GM21526 (cell line): ENCODE measurements around the gene TMPRSS13.
"Not testable (repeated sequence)": the region's sequence is repeated elsewhere in the genome, so short reads cannot be mapped to it uniquely, and the experiment has no call there.

Experiments
- ATAC-seq: cut with Tn5 transposase; IDR thresholded peaks from one replicate; pipeline ENCODE4 v1.9.1; 2021; ENCODE audit warnings: moderate library complexity; ENCODE audit not compliant: unreplicated experiment, low FRiP score

The TMPRSS13 gene

DNA sequence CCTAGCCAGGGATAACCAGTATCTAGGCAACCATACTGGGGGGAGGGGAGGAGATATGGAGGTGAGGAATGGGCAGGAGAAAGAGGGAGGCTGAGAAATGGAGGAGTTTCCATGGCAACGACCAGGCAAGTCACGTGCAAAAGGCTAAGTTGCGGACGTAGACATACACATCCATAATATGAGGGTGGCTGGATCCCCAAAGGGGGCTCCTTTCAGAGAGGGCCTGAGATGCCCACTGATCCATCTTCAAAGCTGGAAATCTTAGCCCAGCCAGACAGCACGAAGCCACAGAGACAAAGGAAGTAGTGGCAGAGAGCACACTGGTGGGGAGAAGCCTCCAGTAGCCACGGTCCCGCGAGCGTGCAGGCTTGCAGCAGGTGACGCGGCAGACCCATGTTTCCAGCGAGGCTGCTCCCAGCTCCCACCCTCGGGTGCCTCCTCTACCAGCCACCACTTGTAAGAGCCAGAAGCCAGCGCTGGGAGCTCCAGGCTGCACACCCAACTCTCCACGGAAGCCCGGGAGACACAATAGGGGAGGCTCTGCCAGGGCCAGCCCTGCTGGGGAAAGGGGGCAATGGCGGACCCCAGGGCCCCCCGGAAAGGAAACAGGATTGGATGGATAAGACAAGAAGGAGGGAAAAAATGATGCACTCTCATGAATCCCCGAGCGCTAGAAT, 53.7 kb downstream of the TMPRSS13 start:
- no peak for ATAC-seq

DNA sequence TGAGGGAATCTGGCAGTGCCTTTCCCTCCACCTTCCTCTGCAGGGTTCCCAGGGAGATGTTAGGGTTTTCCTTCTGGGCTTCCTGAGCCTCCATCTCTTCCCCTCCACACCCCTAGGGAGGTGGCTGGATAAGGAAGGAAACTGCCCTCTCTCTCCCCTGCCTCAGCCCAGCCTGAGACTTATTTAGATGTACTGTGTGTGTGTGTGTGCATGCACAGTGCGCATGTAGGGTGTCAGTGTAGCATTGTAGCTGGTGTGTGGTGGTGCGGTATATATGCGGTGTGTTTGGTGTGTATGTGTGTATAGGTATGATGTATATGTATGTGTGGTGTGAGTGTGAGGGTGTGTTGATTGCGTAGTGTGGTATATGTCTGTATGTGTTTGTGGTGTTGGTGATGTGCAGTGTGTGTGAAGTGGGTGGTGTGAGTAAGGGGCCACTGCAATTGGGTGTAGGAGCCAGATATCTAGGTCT, 54.3 kb downstream of the TMPRSS13 start:
- no peak for ATAC-seq

DNA sequence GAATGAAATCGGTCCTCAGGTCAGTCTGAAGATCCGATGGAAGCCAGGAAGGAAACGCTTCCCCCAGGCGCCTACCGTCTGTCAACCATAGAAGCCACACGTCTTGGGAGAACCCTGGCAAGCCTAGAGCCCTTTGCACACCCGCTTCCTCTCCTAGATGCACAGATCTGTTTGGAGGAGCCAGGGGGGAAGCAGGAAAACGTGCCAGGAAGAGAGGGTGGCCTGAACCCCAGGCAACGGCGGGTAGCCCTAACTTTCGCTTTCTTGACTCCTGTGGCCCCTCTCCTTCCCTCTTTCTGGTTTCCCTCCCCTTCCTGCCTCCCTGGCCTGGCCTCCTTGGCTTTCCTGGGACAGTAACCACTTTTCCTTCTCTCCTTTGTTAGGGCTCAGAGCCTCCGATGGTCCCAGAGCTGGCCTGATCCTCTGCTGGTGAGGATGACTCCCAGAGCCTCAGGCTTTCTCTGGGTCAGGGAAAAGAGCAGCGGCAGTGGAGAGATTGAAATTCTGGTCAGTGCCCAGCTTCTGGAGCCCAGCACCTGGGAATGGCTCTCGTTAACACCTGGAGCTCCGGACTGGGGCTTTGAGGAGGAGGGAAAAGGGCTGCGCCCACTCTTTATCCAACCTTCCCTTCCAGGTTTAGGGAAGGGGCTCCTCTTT, 54.8 kb downstream of the TMPRSS13 start:
- no peak for ATAC-seq

DNA sequence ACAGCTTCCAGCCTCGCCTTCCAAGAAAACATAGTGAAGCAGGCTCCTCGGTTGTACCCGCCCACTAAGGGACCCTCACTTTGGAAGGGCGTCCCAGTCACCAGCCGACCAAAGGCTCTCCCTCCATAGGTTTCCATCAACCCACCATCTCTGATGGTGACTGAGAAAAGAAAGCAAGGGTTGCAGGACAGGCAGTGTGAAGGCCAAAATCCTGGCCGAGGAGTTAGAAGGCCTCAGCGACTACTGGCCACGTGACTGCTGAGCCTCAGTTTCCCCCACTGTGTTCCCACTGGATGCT, 55.4 kb downstream of the TMPRSS13 start:
- ATAC-seq, result no peak

DNA sequence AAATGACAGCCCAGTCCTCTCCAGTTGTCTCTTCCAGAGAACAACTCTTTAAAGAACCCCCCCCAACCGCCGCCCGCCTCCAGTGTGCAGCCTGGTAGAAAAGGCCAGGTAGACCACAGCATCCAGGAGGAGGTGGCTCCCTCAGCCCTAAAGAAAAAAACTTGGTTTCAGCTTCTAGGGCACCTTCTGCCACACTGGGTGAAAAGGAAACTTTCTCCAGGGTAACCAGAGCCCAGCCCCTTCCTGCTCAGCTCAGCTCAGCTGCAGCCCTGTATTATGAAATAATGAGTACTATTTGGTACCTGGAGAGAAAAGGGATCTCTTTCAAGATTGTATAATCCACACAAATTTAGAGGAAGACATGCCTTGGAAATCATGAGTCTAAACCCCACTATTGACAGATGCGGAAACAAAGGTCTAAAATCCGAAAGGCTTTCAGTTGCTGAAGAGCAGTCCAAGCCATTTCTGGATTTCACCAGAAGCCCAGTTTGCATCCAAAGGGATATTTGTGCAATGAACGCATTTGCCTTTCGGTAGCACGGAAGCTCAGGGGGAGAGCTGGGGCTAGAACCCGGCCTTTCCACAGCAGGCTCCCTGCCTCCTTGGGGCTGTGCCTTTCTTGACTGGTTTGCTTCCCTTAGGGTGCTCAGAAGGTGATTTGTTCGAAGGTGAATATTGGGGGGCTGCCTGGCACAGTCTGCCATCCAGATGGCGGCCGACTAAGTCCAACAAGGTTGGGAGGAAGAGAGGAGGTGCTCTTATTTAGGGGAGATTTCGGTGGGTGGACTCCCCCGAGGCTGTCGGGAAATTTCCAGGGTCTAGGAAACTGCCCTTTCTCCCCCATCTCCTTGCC, 56.0 kb downstream of the TMPRSS13 start:
- no peak for ATAC-seq

DNA sequence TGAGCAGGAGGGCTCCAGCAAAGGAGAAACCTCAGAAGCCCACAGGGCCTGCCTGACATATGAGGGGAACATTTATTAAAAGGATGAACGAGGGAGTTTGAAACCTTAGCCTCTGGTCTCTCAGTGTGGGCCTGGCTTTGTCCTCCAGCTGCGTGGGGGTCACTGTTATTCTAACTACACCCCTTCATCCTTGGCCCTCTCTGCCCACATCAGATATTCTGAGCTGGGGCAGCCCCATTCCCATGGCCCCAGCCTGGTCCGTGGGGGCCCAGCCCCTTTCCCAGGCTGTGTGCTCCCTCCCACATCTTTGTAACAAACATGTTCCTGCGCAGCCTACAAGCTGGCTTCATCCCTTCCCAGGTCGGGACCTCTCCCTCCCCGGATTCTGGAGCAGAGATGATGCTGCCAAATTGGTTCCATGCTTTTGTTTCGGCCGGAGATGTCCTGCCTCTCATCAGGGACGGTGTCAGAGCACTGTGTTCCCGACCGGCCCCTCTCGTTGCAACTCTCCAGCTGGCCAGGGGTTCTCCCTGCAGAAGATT, 56.7 kb downstream of the TMPRSS13 start:
- ATAC-seq, result no peak

DNA sequence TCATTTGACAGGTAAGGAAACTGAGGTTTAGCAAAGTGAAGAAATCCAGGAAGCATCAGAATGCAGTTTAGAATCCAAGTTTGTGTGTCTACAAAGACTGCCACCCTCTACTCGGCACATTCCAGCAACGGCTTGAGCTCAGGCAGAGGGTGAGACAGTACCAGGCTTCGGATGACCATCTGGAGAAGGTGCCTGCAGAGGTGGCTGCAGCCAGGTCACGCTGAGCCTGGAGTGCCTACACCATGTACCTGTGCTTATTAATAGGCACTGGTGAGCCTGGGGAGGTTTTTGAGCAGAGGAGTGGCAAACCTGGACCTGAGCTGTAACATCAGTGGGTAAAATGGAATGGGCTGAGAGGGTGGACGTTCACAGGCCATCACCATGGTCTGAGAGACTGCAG, 57.4 kb downstream of the TMPRSS13 start:
- ATAC-seq, result no peak

DNA sequence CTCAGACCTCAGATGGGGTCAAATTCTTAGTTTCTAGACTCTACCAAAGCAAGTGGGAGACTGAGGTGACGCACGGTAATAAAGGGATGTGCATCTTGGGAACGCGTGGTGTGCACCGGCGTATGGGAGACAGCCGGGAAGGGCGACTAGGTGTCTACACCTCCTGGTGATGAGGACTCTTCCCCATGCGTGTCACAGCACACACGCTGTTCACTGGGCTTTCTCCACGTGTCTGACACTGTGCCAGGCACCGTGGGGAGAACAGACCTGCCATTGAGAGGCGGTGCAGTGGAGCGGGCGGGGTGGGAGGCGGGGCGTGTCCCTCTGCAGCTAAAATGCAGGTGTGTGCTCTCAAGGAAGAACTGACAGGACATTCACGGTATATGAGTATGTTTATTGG, 58.0 kb downstream of the TMPRSS13 start:
- no peak for ATAC-seq

DNA sequence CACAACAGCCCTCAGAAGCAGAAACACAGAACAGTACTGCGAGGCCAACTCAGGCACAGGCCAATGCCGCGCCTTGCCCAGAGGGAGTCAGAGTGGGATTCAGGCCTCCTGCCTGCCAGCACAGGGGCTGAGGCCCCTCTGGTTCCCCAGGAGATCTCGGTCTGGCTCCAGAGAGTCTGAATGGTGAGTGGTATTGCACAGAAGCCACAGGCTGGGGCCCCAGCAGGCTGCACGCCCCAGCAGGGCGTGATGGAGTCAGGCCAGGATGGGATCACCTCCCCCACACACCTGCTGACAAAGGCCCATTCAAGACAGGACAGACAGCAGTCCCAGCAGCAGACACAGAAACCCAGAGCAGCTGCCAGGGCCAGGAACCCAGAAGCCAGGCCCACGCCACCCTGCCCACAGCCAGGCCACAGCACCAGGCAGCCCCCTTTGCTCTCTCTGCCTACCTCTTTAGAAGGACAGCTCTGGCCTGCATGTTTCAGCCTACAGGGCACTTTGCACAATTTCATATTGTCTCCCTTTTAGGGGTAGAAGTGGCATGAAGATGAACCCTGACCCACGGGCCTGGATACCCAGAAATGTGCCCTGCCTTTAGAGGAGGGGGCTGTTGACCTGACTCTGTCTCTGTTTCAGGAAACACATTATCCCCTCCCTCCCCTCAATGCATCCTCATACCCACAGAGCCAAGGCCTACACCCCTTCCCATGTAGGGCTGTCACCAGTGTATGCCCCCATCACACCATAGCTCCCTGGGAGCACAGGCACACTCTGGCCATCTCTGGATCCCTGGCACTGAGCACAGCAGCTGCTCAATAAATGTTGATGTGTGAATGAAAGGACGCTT, 58.9 kb downstream of the TMPRSS13 start:
- no peak for ATAC-seq

DNA sequence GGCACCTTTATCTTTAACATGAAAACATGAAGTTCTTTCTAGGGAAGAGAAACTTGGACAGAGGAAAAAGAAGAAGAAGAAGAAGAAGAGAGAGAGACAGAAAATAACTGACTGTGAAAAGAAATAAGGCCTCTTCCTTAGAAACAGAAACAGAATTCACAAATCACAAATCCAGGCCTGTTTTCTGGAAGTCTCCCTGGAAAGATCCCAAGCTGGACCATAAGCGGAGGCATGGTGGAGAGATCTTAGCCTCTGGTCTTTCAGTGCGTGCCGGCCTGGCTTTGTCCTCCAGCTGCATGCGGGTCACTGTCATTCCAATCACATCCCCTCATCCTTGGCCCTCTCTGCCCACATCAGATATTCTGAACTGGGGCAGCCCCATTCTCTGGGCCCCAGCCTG, 59.6 kb downstream of the TMPRSS13 start:
- no peak for ATAC-seq

DNA sequence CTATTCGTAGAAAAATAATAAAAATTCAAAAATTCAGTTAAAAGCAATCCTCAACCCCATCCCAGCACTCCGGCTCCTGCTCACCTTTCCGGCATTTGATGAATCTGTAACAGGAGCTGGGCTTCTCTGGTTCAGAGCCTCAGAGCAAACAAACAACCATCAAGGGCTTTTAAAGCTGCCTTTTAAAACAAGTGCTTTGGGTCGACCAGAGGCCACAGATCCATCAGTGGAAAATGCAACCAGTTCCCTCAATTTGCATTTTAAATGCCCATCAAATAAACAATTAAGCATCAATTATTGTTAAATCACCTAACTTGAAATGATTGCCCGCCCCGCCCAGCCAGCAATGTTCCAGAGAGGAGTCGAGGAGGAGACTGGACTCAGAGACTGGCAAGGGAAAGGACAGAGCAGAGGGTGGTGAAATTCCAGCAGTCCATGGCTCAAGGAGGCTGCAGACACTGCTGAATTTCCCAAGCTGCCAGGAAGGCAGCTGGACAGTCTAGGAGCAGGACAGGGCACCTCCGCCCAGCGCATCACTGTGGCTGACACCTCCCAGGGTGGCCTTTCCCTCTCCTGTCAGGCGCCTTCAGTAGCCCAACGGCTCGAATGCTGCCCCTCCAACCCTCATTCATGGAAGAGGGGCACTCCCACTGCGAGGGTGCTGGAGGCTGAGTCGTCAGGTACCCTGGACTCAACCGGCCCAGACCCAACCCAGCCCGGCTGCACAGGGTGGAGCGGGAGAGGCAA, 60.2 kb downstream of the TMPRSS13 start:
- ATAC-seq, result no peak

DNA sequence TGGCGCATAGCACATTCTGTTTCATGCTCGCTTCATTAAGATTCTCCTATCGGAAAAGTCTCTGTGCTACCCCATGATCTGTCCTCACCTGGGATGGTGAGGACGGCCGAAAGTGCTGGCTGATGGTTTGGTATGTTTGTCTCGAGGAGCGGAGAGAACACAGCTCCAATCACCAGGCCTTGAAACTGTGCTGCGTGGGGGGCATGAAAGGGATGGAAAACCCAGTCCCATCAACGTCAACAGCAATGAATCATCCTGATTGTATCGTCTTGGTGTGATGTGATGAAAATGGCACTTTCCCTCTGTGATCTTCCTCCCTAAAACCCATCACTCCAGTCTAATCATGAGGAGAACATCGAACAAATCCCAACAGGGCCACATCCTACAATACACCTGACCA, 61.1 kb downstream of the TMPRSS13 start:
- no peak for ATAC-seq

DNA sequence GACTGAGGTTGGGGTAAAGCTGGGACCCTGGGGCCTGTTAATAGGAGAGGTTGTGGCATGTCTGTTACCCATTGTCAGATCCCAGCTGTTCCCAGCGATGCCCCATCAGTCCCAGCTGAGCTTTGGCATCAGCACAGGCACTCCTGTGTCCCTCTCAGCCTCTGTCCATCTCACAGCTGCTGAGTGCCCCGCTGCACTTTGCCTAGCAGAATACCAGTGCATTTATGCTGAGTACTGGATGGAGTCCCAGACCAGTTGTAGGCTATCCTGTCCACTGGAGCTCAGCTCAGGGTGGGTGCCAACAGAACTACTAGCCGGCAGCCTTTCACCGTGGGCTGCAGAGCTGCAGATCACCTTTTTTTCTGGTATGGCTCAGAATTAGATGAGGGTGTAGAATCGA, 62.7 kb downstream of the TMPRSS13 start:
- ATAC-seq, result no peak

DNA sequence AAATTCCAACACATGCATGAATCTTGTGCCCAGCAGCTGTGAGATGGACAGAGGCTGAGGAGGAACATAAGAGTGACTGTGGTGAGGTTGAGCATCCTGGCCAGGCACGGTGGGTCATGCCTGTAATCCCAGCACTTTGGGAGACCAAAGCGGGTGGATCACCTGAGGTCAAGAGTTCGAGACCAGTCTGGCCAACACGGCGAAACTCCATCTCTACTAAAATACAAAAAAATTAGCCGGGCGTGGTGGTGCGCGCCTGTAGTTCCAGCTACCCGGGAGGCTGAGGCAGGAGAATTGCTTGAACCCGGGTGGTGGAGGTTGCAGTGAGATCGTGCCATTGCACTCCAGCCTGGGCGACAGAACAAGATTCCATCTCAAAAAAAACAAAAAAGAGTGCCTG, 63.7 kb downstream of the TMPRSS13 start:
- not testable (repeated sequence) for ATAC-seq

DNA sequence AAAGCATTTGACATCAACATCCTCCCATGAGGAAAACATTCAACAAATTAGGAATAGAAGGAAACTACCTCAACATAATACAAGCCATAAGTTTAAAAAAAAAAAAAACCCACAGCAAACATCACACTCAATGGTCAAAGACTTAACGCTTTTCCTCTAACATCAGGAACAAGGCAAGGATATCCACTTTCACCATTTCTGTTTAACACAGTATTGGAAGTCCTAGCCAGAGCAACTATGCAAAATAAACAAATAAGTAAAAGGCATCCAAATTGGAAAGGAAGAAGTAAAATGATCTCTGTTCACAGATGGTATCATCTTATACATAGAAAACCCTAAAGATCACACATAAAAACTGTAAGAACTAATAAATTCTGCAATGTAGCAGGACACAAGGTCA, 65.8 kb downstream of the TMPRSS13 start:
- no peak for ATAC-seq

DNA sequence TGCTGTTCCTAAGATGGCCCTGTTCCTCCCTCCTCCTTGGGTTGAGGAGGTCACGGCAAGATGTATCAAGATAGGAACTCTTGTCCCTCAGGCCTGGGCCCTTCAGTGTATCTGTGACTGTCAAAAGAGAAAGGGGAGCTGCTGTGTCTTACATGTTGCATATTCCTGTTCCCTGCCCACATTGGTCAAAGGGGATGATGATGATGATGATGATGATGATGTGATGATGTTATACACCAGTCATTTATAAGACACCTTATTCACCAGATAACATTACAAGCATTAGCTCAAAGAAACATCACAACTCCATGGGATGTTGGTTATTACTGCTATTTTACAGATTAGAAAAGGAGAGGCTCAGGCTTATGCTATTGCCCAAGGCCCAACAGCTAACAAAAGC, 66.4 kb downstream of the TMPRSS13 start:
- no peak for ATAC-seq

DNA sequence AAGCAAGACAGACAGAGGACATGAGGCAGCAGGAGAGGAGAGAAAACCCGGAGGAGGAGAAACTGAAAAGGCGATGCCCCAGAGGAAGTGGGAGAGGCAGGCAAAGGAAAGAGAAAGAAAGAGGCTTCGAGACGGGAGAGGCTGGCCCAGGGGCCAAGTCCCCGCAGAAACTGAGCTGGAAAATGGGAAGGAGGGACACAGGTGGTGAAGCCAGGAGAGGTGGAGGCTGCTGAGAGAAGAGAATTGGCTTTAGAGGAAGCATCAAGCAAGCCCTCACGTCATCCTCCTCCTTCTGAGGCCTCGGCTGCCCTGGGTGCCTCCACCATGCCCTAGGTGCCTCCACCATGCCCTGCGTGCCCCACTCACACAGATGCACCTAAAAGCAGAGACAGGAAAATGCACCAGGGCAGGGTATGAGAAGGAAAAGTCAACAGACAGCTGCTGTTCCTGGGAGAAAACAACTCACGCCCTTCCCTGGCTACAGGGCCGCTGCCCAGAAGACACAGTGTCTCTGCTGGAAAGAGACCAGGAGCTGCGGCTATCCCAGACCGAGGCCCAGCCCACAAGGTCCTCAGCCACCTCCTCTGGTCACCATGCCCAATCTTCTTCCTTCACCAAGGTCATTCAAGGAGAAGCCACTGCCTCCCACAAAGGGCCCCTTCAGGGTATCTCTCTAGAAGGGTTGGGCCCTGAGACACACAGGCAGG, 67.0 kb downstream of the TMPRSS13 start:
- ATAC-seq, result no peak

DNA sequence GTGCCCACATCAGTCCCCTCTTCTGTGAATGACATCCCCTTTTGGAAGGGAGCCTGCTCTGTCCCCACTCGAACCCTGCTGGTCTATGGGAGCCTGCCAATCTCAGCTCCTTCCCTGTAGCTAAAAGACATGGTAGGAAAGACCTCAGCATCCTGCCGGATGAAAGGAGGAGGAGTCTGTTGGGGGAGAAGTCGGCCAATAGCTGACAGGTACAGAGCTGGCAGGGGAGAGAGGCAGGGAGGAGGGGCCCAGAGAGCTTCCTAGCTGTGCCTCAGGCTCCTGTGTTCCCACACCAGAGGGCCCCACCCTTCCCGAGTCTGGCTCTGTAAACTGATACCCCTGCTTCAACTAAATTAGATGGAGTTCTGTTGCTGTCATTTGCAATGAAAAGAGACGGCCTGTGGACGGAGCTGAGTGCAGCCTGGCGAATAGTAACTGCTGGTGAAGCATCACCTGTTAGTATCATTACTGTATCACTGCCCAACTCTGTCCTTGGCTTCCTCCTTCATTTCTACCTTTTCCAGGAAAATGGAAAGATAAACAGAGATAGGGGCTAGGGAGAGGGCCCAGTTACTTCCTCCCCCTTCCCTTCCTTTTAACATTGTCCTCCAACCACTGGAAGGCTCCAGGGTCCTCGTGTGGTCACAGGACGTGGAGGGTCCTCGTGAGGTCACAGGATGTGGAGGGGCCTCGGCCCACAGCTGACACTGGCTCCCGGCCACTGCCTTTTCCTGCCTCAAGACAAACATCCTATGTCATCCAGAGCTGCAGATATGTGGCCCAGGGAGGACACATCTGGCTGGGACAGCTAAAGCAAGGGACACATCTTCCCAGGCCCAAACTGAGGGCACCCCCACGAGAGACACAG, 67.8 kb downstream of the TMPRSS13 start:
- no peak for ATAC-seq
